Measurements from ENCODE around the gene DNAH10.

Gene DNAH10

GRCh38 chr12:123748161-123748560 lies 13.9 kb upstream of the DNAH10 start:
- H3K4me3 ChIP-seq (ENCODE audit: low read depth, low read length): no peak overlapping the region
- no peak for DNase-seq (ENCODE audit: low read depth)
- TF ChIP-seq MYC (IDR thresholded peaks at IDR 0.05; ENCODE audit: low read depth, low read length) (no peak), POLR2A (IDR thresholded peaks at IDR 0.05; ENCODE audit: extremely low read depth, insufficient read length) (no peak), CTCF (IDR thresholded peaks at IDR 0.05; ENCODE audit: low read depth, low read length) (no peak), MAX (IDR thresholded peaks at IDR 0.05; ENCODE audit: low read depth, low read length) (no peak)

- TF ChIP-seq MYC (IDR thresholded peaks at IDR 0.05; ENCODE audit: low read depth, low read length) (no peak), MAX (IDR thresholded peaks at IDR 0.05; ENCODE audit: low read depth, low read length) (no peak), POLR2A (IDR thresholded peaks at IDR 0.05; ENCODE audit: extremely low read depth, insufficient read length) (no peak), CTCF (IDR thresholded peaks at IDR 0.05; ENCODE audit: low read depth, low read length) (no peak)
- no peak for DNase-seq (ENCODE audit: low read depth)
Observed at GRCh38 chr12:123748661-123749060, 13.4 kb upstream of the DNAH10 start.

GRCh38 chr12:123749355-123749754 lies 12.7 kb upstream of the DNAH10 start:
- DNase-seq (ENCODE audit: low read depth): no peak
- TF ChIP-seq MAX (IDR thresholded peaks at IDR 0.05; ENCODE audit: low read depth, low read length): no peak
- TF ChIP-seq CTCF (IDR thresholded peaks at IDR 0.05; ENCODE audit: low read depth, low read length): no peak
- no peak for TF ChIP-seq POLR2A (IDR thresholded peaks at IDR 0.05; ENCODE audit: extremely low read depth, insufficient read length)
- no peak for TF ChIP-seq MYC (IDR thresholded peaks at IDR 0.05; ENCODE audit: low read depth, low read length)
- H3K4me3 ChIP-seq (ENCODE audit: low read depth, low read length): no peak overlapping the region

More at GRCh38 chr12:123748661-123749060, 13.4 kb upstream of the DNAH10 start:
- no peak overlapping the region for H3K4me3 ChIP-seq (ENCODE audit: low read depth, low read length)

- H3K4me3 ChIP-seq (ENCODE audit: low read depth, low read length): no peak overlapping the region
- no peak for DNase-seq (ENCODE audit: low read depth)
- no peak for TF ChIP-seq POLR2A (IDR thresholded peaks at IDR 0.05; ENCODE audit: extremely low read depth, insufficient read length)
- TF ChIP-seq MYC (IDR thresholded peaks at IDR 0.05; ENCODE audit: low read depth, low read length): no peak
- no peak for TF ChIP-seq MAX (IDR thresholded peaks at IDR 0.05; ENCODE audit: low read depth, low read length)
- no peak for TF ChIP-seq CTCF (IDR thresholded peaks at IDR 0.05; ENCODE audit: low read depth, low read length)
Observed at GRCh38 chr12:123750159-123750656, 11.9 kb upstream of the DNAH10 start.

GRCh38 chr12:123752046-123752445 lies 10.1 kb upstream of the DNAH10 start:
- no peak for DNase-seq (ENCODE audit: low read depth)
- no peak for TF ChIP-seq POLR2A (IDR thresholded peaks at IDR 0.05; ENCODE audit: extremely low read depth, insufficient read length)
- TF ChIP-seq MAX (IDR thresholded peaks at IDR 0.05; ENCODE audit: low read depth, low read length): no peak
- no peak for TF ChIP-seq CTCF (IDR thresholded peaks at IDR 0.05; ENCODE audit: low read depth, low read length)
- TF ChIP-seq MYC (IDR thresholded peaks at IDR 0.05; ENCODE audit: low read depth, low read length): no peak
- no peak overlapping the region for H3K4me3 ChIP-seq (ENCODE audit: low read depth, low read length)

Measured in NB4 (cell line).